Measurements from ENCODE around the gene SBNO2. TPM values are rescaled to one million over a fixed set of nuclear protein-coding genes. Genes with fewer than 3 reads are reported as not detected.

The SBNO2 gene
- total and polyA plus RNA-seq, 8 donors = 16.3 to 74.7 (median 42.7) TPM

- TF ChIP-seq POLR2AphosphoS5 (IDR thresholded peaks at IDR 0.05) (peak; percentile 91 to 96 (median 92)), EP300 (IDR thresholded peaks at IDR 0.05) (no peak), POLR2A (IDR thresholded peaks at IDR 0.05) (peak in 2 of 4 donors; percentile 53 to 65)
- TF ChIP-seq, protein P1, sequence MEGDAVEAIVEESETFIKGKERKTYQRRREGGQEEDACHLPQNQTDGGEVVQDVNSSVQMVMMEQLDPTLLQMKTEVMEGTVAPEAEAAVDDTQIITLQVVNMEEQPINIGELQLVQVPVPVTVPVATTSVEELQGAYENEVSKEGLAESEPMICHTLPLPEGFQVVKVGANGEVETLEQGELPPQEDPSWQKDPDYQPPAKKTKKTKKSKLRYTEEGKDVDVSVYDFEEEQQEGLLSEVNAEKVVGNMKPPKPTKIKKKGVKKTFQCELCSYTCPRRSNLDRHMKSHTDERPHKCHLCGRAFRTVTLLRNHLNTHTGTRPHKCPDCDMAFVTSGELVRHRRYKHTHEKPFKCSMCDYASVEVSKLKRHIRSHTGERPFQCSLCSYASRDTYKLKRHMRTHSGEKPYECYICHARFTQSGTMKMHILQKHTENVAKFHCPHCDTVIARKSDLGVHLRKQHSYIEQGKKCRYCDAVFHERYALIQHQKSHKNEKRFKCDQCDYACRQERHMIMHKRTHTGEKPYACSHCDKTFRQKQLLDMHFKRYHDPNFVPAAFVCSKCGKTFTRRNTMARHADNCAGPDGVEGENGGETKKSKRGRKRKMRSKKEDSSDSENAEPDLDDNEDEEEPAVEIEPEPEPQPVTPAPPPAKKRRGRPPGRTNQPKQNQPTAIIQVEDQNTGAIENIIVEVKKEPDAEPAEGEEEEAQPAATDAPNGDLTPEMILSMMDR (IDR thresholded peaks at IDR 0.05) = no peak
- H3K9me3 ChIP-seq = no peaks in the 10 kb centered on the region
- intact Hi-C loops (cut with DNase I; ENCODE audit: low total_unique reads) = no loop called here
- peaks cover 20 to 32% (median 32%) of the 10 kb centered on the region in 4 donors for H3K36me3 ChIP-seq
- H3K4me3 ChIP-seq = peak within 1 kb of the TSS; percentile 71 to 89 (median 85)
- peak within 1 kb of the TSS; percentile 98 to 100 (median 99) for H3K27ac ChIP-seq
- 0 to 1% (median 0%) methylated on average over 32 to 75 of the region's 75 CpGs for WGBS, 5 donors
- peak; percentile 100 for DNase-seq
- peaks cover 40 to 81% (median 66%) of the 10 kb centered on the region in 4 donors for H3K4me1 ChIP-seq
- no peaks in the 10 kb centered on the region for H3K27me3 ChIP-seq
Observed at GRCh38 chr19:1103708-1104310, 70.3 kb downstream of the SBNO2 start, which contains the start of gene GPX4. Gene GPX4, plus strand, starts transcription at chr19:1103994. Its CDS starts 50 bp downstream, at chr19:1104044.

GRCh38 chr19:1103132-1103707, 70.8 kb downstream of the SBNO2 start:
- WGBS, 5 donors = 30 to 38% (median 36%) methylated on average over 20 of the region's 20 CpGs
- intact Hi-C loops (cut with DNase I; ENCODE audit: low total_unique reads) = no loop called here
- no peaks in the 10 kb centered on the region for H3K27me3 ChIP-seq
- H3K27ac ChIP-seq = peak overlapping the region; percentile 74 to 100 (median 98)
- DNase-seq = no peak
- no peak for TF ChIP-seq POLR2A (IDR thresholded peaks at IDR 0.05)
- peaks cover 46 to 87% (median 72%) of the 10 kb centered on the region in 4 donors for H3K4me1 ChIP-seq
- no peaks in the 10 kb centered on the region for H3K9me3 ChIP-seq
- peak overlapping the region; percentile 24 to 87 (median 54) for H3K4me3 ChIP-seq
- peaks cover 17 to 26% (median 26%) of the 10 kb centered on the region in 4 donors for H3K36me3 ChIP-seq

- Histone ChIP-seq H3K36me3 (peaks cover 15 to 20% (median 20%) of the 10 kb centered on the region in 4 donors), H3K4me3 (peak overlapping the region in 2 of 4 donors; percentile 25 to 83), H3K4me1 (peaks cover 52 to 89% (median 77%) of the 10 kb centered on the region in 4 donors), H3K9me3 (no peaks in the 10 kb centered on the region), H3K27ac (peak overlapping the region; percentile 78 to 100 (median 98)), H3K27me3 (no peaks in the 10 kb centered on the region)
- WGBS, 5 donors = 46 to 50% (median 48%) methylated on average over 17 of the region's 17 CpGs
- intact Hi-C loops (cut with DNase I; ENCODE audit: low total_unique reads) = no loop called here
- TF ChIP-seq EP300 (IDR thresholded peaks at IDR 0.05) (no peak), POLR2AphosphoS5 (IDR thresholded peaks at IDR 0.05) (peak; percentile 62 to 90 (median 76))
- TF ChIP-seq, protein P1 (IDR thresholded peaks at IDR 0.05) = no peak
- DNase-seq = peak; percentile 64 to 84
Observed at GRCh38 chr19:1102407-1103131, 71.5 kb downstream of the SBNO2 start.

- H3K36me3 ChIP-seq = peaks cover 3 to 7% (median 7%) of the 10 kb centered on the region in 4 donors
- WGBS, 5 donors = 18 to 38% (median 34%) methylated on average over 9 of the region's 9 CpGs
- H3K4me3 ChIP-seq = peak overlapping the region in 1 of 4 donors; percentile 5
- no peaks in the 10 kb centered on the region for H3K9me3 ChIP-seq
- peaks cover 52 to 79% (median 66%) of the 10 kb centered on the region in 4 donors for H3K4me1 ChIP-seq
- intact Hi-C loops (cut with DNase I; ENCODE audit: low total_unique reads) = no loop called here
- peak; percentile 44 to 55 for DNase-seq
- H3K27me3 ChIP-seq = no peaks in the 10 kb centered on the region
- H3K27ac ChIP-seq = peak overlapping the region; percentile 78 to 100 (median 98)
- TF ChIP-seq POLR2A (IDR thresholded peaks at IDR 0.05) (no peak), POLR2AphosphoS5 (IDR thresholded peaks at IDR 0.05) (no peak), EP300 (IDR thresholded peaks at IDR 0.05) (no peak)
- TF ChIP-seq, protein P1 (IDR thresholded peaks at IDR 0.05) = no peak
Observed at GRCh38 chr19:1101337-1101698, 72.8 kb downstream of the SBNO2 start.

Measured in stomach (tissue), 9 donors.